Pulmonary artery endothelial cell (primary cell): ENCODE results near the gene PARK7. TPM values are rescaled to one million over a fixed set of nuclear protein-coding genes. Genes with fewer than 3 reads are reported as not detected.

Experiments
- DNase-seq: peaks from one replicate; pipeline ENCODE4 v3.0.0-alpha.2; 2011; ENCODE audit warnings: low read depth, low spot score
- total RNA-seq: library from RNA; depleted of rRNA; stranded (reverse); fragments of >200 nt; gene quantifications from 2 replicates; pipeline ENCODE4 v1.2.3, GENCODE V29; 2014

PARK7 gene
- total RNA-seq, 1 donor from 2014 or later: 234 TPM

- no peak for DNase-seq
Observed at GRCh38 chr1:7984811-7985210, 23.3 kb downstream of the PARK7 start.

- DNase-seq: no peak
Observed at GRCh38 chr1:7985851-7986612, 24.5 kb downstream of the PARK7 start.

- DNase-seq: no peak
Observed at GRCh38 chr1:7987528-7987927, 26.0 kb downstream of the PARK7 start.

- no peak for DNase-seq
Observed at GRCh38 chr1:7988576-7988975, 27.1 kb downstream of the PARK7 start.

- DNase-seq: no peak
Observed at GRCh38 chr1:7989762-7990428, 28.4 kb downstream of the PARK7 start.

- no peak for DNase-seq
Observed at GRCh38 chr1:7991504-7992440, 30.3 kb downstream of the PARK7 start.

GRCh38 chr1:7992885-7993284, 31.4 kb downstream of the PARK7 start:
- no peak for DNase-seq

- DNase-seq: no peak
Observed at GRCh38 chr1:7993593-7994479, 32.3 kb downstream of the PARK7 start.

GRCh38 chr1:7994827-7995226, 33.3 kb downstream of the PARK7 start:
- no peak for DNase-seq

- no peak for DNase-seq
Observed at GRCh38 chr1:7995437-7995836, 33.9 kb downstream of the PARK7 start.

GRCh38 chr1:8002329-8002910, 40.9 kb downstream of the PARK7 start:
- DNase-seq: no peak

- DNase-seq: no peak
Observed at GRCh38 chr1:8002921-8003320, 41.4 kb downstream of the PARK7 start.

- no peak for DNase-seq
Observed at GRCh38 chr1:8003438-8004112, 42.1 kb downstream of the PARK7 start.

GRCh38 chr1:8004113-8004802, 42.7 kb downstream of the PARK7 start:
- DNase-seq: no peak

- peak; percentile 19 for DNase-seq
Observed at GRCh38 chr1:8004803-8005573, 43.5 kb downstream of the PARK7 start.

- no peak for DNase-seq
Observed at GRCh38 chr1:8006037-8006963, 44.8 kb downstream of the PARK7 start.
